D721Med (cell line): ENCODE results near the gene GID8.

ENCODE experiments used
- DNase-seq: peaks from one replicate; pipeline ENCODE4 v3.0.0; 2011; ENCODE audit warnings: low spot score; ENCODE audit not compliant: insufficient read length
- FAIRE-seq: peaks from 2 replicates; lab custom pipeline; 2011; peaks lifted over from hg19 to GRCh38; lab: Jason Lieb, UNC
- CTCF ChIP-seq: IDR thresholded peaks from 2 replicates; pipeline ENCODE4 v1.5.1; 2012; ENCODE audit warnings: mild to moderate bottlenecking, control low read depth; ENCODE audit not compliant: insufficient read depth; ENCODE audit errors: missing control alignments

The GID8 gene

GRCh38 chr20:62982124-62983075 lies 44.5 kb downstream of the GID8 start:
- FAIRE-seq = no peak
- TF ChIP-seq CTCF = no peak
- DNase-seq = no peak

DNA sequence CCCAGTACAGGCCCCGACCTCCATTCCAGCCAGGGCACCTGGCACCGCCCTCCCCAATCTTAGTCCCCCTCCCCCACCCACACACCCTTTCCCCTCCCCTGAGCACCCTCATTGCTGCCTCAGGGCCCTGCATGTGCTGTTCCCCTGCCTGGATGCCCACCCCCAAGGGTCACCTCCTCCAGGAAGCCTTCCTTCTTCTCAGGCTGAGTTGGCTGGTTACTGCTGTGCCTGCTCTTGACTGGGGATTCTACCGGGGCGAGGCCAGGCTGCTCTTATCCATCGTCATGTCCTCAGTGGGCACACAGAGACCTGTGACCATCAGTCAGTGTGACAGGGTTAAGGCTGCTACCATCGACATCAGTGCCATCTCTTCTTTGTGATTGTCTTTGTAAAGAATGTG lies 45.3 kb downstream of the GID8 start:
- TF ChIP-seq CTCF = no peak
- FAIRE-seq (no peak), DNase-seq (no peak)

- FAIRE-seq = no peak
- no peak for TF ChIP-seq CTCF
- DNase-seq = no peak
Observed at GRCh38 chr20:62984666-62985443, 46.9 kb downstream of the GID8 start.

GRCh38 chr20:62985444-62985778 lies 47.5 kb downstream of the GID8 start:
- no peak for FAIRE-seq
- TF ChIP-seq CTCF = no peak
- DNase-seq = no peak

- FAIRE-seq = no peak
- no peak for TF ChIP-seq CTCF
- no peak for DNase-seq
Observed at GRCh38 chr20:62986257-62986800, 48.4 kb downstream of the GID8 start.

DNA sequence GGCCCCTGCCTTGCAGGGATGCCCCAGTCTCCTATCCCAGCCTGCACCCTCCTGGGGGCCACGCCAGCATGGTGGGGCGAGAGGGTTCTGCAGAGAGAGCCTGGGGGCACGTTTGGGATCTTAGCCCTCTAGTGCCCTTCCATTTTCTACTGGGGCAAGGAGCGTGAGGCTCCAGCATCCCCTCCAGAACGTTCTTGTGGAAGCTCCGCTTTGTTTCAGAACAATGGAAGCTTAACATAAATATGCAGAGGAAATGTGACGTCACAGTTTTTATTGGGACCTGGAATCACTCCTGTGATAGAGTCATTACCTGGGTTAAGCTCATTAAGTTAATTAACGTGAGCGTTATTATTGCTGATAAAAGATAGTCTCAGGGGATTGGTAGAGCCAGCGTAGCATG lies 49.2 kb downstream of the GID8 start:
- no peak for FAIRE-seq

More for the DNA sequence above, 49.2 kb downstream of the GID8 start:
- no peak for TF ChIP-seq CTCF
- DNase-seq = no peak
